Astrocyte (in vitro differentiated cells and primary cell): ENCODE data around the gene LITAF.

Source experiments
- EZH2 ChIP-seq: IDR thresholded peaks from 2 replicates; pipeline ENCODE4 v1.6.1; 2012; ENCODE audit warnings: mild to moderate bottlenecking, low read length, inconsistent platforms; ENCODE audit not compliant: insufficient read depth
- TF ChIP-seq, protein P1 (sequence below): IDR thresholded peaks from 2 replicates; pipeline ENCODE4 v1.5.1; 2011; ENCODE audit warnings: low read depth, mild to moderate bottlenecking, inconsistent platforms, low read length, moderate library complexity; ENCODE audit not compliant: insufficient read depth

DNA sequence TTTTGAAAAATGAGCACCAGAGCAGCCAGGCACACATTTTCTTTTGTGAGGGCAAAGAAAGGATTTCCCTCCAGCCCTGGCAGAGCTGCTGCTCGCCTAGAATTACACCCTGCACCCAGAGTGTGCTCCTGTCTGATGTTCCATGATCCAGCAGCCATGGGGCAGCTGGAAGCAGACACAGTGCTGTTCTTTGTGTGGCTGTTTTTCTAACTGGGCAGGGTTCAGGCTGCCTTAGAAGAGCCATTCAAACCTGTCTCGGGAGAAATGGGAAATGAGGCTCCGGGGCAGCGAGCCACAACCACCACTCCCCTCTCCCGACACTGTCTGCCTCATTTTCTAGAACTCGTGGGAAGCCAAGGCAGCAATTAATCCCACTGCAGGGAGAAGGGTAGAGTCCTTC is 28.9 kb downstream of the LITAF start:
- TF ChIP-seq, protein P1, sequence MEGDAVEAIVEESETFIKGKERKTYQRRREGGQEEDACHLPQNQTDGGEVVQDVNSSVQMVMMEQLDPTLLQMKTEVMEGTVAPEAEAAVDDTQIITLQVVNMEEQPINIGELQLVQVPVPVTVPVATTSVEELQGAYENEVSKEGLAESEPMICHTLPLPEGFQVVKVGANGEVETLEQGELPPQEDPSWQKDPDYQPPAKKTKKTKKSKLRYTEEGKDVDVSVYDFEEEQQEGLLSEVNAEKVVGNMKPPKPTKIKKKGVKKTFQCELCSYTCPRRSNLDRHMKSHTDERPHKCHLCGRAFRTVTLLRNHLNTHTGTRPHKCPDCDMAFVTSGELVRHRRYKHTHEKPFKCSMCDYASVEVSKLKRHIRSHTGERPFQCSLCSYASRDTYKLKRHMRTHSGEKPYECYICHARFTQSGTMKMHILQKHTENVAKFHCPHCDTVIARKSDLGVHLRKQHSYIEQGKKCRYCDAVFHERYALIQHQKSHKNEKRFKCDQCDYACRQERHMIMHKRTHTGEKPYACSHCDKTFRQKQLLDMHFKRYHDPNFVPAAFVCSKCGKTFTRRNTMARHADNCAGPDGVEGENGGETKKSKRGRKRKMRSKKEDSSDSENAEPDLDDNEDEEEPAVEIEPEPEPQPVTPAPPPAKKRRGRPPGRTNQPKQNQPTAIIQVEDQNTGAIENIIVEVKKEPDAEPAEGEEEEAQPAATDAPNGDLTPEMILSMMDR = no peak
- no peak for TF ChIP-seq EZH2
